Activated naive CD4-positive, alpha-beta T cell (primary cell): ENCODE data around the gene TTYH2.

Experiments used
- DNase-seq, 4 experiments: peaks; one replicate each; lab custom pipeline; 2025; lab: John Stamatoyannopoulos, UW

Gene TTYH2

GRCh38 chr17:74289688-74290087, 76.3 kb downstream of the TTYH2 start:
- no peak for DNase-seq

GRCh38 chr17:74290340-74290739, 77.0 kb downstream of the TTYH2 start:
- no peak for DNase-seq

- DNase-seq: no peak
Measured at GRCh38 chr17:74292495-74292894, 79.1 kb downstream of the TTYH2 start.

GRCh38 chr17:74295625-74296547, 82.5 kb downstream of the TTYH2 start:
- DNase-seq: no peak

- no peak for DNase-seq
Measured at GRCh38 chr17:74296548-74296936, 83.2 kb downstream of the TTYH2 start.

GRCh38 chr17:74297941-74298340, 84.6 kb downstream of the TTYH2 start:
- DNase-seq: no peak

GRCh38 chr17:74298778-74299177, 85.4 kb downstream of the TTYH2 start:
- no peak for DNase-seq

GRCh38 chr17:74299226-74300009, 86.0 kb downstream of the TTYH2 start:
- DNase-seq: no peak

GRCh38 chr17:74303305-74303704, 89.9 kb downstream of the TTYH2 start:
- no peak for DNase-seq

GRCh38 chr17:74304184-74304583, 90.8 kb downstream of the TTYH2 start:
- DNase-seq: no peak

GRCh38 chr17:74305865-74306654, 92.7 kb downstream of the TTYH2 start:
- DNase-seq: no peak

- no peak for DNase-seq
Measured at GRCh38 chr17:74307984-74308773, 94.8 kb downstream of the TTYH2 start.

GRCh38 chr17:74309902-74310301, 96.5 kb downstream of the TTYH2 start:
- no peak for DNase-seq
